ENCODE results near the gene LYRM4.

Gene LYRM4

DNA sequence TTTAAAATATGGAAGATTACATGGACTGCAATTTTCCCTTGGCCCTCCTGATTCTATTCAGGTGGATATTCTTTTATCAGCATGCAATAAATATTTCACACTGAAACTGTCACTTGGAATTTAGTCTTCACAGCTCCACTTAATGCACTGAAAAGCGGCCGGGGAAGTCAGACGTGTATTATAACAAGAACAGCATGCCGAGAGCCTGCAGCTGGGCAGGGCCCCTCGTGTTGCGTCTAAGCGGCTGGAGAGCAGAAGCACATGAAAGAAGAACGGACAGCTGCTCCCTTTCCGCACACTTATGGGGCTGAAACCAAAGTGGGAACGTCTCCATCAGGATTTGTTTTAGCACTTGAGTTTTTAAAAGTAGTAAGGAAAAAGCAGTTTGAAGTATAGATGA is 57.2 kb downstream of the LYRM4 start:
- DNase-seq: no peak

DNA sequence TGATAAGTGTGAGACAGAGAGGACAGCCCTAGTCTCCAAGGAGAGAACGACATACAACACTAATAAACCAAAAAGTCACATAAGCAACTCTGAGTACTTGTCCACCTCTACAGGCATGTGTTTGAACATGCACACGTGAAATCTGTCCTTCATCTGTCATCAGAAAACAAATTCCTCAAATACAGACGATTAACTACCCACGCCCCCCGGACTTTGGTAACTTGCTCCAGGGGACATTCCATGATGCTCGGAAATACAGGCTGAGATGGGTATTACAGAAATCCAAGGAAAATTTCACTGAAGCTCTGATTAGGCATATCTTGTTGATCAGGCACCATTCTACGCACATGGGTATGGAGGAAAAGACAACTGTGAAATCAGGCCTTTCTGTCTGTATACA is 57.8 kb downstream of the LYRM4 start:
- no peak for DNase-seq

DNA sequence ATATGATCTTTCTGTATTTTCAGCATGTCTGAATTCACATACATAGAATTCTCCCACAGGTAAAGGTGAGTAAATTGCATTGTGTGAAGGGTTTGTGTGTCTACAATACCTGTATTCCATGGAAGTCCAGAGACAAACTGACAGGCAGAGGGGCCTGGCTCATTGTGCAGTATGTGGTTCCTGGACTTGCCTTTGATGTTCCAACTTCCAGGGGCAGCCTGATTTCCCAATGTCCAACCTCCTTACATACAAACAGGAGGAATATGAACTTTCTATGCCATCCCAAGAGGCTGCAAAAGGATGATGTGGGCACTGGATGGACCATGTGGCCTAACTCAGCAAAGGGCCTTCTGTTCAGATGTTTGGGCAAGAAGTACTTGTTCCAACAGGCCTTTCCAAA is 58.5 kb downstream of the LYRM4 start:
- DNase-seq: no peak

DNA sequence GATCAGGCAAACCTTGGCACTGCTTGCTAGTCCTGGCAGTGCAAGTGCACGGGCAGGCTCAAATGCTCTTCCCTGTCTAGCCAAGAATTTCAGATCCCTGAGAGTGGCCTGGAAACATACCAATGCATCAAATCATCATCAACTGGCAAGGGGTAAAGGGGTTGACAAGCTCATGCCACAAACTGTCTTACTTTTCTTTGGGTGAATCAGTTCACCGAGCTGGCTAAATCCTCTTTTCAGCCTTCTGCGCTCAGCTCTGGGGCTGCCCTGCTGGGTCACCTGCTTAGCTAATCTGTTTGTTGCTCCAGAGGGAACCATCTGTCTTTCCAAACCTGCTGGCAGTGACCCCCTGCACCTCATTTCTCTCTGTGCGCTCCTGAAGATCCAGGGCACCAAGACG is 59.5 kb downstream of the LYRM4 start:
- no peak for DNase-seq

DNA sequence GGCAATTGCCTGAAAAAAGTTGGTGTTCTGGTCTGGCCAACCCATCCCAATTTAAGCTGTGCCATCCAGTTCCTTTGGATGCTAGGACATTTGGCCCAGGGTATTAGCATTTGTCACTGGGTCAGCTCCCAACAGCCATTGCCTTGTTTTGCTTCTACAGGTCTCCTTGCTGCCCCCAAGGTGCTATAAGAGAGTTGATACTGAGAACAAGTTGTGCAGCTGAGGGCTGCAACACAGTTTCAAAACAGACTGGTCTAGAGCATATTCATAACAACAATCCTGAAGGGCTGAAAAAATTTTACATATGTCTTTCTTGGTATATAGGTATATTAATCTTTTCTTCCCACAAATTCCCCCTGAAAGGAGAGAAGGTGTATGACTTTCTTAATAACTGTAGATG is 61.0 kb downstream of the LYRM4 start:
- no peak for DNase-seq

DNA sequence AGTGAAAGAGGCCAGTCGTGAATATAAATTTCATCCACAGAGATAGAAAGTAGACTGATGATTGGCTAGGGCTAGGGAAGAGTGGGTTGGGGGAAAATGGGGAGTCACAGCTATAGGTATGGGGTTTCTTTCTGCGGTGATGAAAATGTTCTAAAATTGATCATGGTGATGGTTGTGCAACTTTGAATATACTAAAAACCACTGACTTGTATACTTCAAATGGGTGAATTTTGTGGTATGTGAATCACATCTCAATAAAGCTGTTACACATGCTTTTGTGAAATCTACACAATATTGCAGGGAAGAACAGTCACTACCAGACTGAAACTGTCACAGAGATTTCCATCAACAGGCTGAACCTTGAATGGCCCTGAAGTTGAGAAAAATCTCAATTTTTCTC is 61.5 kb downstream of the LYRM4 start:
- no peak for DNase-seq

DNA sequence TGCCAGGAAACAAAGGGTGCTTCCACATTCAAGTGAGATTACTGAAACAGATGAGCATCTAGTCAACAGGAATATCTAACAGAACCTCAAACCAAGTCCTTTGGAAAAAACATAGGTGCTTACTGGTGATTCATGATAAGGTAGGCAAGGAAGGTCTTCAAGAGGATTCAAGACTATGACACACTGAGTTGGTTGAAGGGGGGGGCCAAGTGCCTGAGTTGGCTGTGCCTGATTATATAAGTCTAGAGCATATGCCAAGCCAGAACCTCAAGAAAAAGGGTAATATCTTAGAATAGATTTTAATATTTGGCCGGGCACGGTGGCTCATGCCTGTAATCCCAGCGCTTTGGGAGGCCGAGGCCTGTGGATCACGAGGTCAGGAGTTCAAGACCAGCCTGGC is 63.7 kb downstream of the LYRM4 start:
- DNase-seq: no peak

DNA sequence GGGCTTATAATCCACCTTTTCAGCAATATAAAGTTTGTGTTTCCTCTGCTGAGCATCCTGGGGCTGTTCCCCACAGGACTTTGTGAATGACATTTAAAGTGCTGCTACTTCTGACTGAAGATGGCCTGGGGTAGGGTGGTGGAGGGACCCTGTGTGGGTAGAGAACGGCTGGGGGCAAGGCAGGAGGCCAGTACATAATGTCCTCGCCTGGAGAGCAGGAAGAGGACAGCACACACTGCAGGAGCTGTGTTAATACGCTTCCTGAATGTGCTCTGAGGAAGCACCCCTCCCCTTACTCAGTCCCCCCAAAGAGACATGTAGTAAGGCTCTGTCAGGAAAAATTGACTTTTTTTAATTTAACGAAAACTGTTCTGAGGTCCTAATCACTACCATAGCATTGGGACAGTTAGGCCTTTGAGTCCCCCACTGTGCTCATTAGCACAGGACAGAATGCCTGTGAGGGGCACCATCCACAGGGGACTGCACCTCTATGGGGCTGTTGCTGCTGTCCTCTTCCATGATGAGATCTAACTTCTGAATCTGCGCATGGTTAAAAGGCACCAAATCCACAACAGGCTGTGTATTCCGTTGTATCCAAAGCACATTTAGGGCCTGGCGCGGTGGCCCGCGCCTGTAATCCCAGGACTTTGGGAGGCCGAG is 68.5 kb downstream of the LYRM4 start:
- no peak for DNase-seq

DNA sequence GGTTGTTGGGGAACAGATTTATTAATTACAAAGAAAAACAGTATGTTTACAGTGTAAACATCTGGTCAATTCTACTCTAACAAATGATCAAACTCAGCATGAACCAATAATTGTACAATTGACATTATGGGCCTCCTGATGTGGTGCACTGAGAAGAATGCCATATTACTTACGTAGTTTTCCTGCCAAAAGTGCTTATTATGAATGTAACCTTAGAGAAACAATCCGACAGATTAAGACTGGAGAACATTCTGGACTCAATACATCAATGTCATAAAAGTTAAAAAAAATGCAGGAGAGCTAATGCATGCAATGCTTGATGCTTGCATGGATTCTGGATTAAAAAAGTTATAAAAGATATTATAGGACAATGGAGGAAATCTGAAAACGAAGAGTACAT is 69.0 kb downstream of the LYRM4 start:
- no peak for DNase-seq

DNA sequence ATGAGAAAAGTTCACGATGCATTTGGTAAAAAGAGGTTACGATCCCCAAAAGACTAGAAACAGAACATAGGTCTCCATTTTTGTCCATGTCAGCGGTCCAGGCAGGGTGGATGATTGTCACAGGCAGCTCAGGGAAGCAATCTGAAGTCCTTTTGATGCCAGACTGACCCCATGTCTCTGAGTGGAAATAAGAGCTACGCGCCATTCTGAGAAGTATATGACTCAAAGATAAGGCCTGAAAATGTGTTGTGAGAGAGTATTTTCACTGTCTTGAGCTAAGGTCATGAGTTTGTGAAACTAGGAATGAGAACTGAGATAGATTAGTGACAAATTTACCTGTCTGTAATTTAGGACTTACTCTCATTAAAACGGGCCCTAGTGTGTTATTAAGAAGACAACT is 69.5 kb downstream of the LYRM4 start:
- no peak for DNase-seq

DNA sequence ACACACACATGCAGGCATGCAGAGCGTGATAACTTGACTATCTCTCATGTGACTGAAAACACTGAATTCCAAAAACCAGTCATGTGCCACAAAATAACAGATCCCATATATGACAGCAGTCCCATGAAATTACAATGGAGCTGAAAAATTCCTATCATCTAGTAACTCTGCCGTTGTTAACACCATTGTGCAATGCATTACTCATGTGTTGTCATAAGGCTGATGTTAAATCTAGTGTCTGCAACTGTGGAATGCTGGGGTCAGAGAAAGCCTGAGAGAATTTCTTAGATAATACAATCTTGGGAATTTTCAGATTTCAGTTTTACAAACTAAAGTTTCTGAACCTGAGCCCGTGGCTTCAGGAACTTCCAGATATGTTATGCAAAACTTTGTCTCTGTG is 70.2 kb downstream of the LYRM4 start:
- no peak for DNase-seq

DNA sequence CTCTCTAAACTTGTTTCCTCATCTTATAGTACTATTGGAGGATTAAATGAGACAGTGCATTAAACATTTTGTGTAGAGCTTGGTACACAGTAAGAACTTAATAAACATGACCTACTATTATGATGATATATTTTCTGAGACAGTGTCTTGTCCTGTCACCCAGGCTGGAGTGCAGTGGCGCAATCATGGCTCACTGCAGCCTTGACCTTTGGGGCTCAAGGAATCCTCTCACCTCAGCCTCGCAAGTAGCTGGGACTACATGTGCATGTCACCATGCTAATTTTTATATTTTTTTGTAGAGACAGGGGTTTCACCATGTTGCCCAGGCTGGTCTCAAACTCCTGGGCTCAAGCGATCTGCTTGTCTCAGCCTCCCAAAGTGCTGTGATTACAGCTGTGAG is 72.1 kb downstream of the LYRM4 start:
- no peak for DNase-seq

DNA sequence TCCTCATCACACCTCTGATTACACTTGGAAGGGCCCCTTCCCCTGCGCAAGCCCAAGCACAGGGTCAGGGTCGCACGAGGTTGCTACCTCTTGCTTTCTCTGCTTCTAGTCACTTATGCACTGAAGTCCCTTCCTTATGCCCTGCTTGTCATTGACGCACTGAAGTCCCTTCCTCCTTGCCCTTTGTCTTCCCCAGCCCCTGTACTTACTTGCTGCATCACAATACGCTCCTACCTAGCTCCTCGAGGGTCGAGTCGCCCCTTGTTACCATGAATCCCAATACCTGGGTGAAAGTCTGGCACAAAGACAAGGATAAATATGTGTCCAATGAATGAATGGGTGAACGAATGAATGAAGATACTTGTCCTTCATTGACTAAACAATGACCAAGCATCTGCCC is 75.9 kb downstream of the LYRM4 start:
- DNase-seq: no peak

DNA sequence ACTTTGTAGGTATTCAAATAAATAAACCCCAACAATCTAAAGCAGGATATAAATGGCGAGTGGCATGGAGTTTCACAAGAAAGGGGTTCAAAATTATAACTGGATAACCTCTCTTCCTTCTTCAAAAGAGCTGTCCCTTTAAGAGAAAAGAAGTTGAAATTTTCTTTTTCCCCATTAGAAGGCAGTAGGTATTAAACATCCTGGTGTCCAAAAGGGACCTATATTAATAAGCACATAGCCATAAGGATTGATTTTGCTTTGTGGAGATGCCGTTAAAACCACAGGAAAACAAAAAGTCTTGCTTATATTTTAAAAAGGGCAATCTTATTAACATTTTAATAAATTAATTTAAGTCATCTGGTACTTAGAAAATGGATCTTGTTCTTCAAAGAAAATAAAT is 76.5 kb downstream of the LYRM4 start:
- no peak for DNase-seq

DNA sequence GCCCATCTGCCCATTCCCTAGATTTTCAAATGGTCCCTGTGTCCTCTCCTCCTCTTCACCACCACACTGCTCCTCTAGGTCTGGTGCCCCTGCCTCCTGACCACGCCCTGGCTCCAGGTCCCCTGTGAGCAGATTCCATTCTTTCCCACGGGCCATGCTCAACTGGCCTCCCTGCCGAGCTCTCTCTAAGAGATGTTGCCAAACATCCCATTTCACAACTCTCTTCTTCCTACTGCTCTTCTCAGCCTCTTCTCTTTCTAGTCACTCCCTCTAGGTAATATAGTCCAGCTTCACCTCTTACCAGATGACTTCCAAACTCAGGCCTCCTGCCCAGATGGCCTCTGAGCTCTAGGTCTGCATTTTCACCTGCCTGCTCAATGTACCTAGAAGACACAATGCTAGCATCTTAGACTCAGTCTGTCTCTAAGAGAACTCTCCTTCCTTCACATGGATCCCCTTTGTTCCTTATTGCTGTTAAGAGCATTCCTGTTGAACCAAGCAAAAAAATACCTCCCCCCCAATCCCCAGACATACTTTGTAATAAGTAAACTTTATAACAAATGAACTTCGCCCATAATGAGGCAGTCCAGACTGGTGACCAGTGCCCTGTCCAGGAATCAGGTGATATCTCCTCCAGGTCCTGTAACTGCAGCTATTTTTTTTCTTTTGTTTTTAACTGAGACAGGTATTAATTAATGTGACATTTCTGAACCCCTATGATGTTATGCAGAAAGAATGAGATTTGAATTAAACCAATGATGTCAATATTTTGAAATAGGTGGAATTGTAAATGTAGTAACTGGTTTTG is 79.0 kb downstream of the LYRM4 start:
- no peak for DNase-seq

DNA sequence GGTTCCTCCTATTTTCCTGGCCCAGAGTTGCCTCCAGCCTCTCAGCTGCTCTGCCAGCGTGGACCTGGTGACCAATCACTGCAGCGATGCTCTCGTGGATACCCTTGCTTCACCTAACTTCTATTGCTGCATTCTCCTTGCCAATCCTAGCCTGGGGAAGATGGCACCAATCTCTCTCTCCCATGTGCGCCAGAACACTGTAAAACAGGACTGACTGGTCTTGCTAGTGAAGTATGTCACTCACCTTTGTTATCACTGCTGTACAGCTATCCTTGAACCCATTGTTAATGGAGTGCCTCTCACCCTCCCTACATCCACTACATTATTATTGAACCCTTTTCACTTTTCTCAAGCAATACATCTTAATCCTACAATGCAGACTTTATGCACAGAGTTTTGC is 80.1 kb downstream of the LYRM4 start:
- DNase-seq: no peak

DNA sequence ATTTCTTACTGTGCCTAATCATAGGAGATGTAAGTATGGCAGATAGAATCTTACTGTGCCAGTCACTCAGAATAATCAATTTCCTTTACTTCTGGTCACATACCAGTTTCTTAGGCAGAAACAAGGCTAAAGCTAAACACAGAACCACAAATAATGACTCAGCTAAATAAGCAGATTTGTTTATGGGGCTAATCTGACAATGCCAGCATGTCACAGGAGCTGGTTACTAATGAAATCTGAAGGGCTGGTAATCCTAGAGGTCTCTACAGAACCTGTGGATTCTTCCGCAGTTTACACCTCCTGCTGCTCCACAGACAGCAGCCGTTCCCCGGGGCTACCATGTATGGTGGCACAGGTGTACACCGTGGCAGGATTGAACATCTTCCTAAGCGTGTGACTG is 80.8 kb downstream of the LYRM4 start:
- no peak for DNase-seq

DNA sequence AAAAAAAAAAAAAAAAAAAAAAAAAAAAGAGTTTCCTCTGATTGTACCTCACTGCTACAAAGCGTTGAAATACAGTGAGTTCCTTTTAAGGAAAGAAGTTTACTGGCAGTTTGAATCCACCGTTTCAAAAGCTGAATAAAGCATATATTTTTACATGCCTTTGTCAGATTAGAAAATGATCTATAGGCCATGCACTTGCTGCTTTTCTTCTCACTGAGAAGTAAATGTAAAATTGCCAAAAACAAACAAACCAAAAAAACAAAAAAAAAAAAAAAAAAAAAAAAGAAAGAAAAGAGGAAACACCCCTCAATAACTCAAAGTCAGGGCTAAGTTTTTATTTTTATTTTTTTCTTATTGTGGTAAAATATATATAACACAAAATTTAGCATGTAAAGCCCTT is 81.9 kb downstream of the LYRM4 start:
- no peak for DNase-seq

DNA sequence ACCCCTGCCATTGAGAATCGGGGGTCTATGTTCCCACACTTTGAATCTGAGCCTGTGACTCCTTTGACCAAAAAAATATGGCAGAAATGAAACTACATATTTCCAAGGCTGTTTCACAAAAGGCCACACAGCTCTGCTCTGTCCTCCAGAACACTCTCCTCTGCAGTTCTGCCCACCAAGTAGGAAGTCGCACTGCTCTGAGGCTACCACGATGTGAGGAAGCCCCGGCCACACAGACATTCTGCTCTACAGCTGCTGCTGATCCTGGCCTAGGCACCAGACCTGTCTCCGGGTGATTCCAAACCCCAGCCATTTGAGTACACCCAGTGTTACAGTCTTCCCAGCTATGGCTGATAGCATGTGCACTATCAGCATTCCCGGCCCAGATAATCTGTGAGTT is 85.1 kb downstream of the LYRM4 start:
- DNase-seq: no peak

DNA sequence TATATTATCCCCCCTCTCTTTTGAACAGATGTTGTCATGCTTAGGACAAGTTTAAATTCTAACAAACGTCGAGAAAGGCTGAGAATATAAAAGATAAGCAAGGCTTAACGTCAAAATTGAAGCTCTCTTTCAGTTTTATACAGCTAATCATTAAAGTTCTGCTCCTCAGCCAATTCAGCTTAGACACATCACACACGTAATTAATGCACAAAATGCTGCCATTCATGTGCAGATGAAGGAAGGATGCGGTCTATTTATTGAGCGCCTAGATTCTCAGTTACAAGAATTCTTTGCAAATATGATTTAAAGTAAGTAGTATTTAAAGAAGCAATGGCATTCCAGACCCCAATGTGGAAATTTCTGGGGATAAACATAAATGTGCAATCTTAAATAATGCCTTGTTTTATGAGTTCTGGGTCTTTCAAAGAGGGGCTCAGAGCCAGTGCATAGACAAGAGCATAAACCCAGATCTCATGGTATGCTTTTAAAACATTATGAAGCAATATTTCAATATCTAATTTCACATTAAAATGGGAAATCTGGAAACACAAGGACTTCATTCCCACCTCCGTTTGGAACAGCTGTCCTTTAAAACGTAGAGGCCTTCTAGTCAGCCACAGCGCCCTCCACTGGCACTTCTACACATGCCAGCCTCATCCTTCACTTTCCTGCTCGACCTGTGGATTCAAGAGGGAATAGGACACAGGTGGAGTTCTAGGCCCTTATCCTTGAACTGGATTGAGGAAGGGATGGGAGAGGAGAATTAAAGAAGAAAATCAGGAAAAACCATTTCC is 85.8 kb downstream of the LYRM4 start:
- DNase-seq: no peak

DNA sequence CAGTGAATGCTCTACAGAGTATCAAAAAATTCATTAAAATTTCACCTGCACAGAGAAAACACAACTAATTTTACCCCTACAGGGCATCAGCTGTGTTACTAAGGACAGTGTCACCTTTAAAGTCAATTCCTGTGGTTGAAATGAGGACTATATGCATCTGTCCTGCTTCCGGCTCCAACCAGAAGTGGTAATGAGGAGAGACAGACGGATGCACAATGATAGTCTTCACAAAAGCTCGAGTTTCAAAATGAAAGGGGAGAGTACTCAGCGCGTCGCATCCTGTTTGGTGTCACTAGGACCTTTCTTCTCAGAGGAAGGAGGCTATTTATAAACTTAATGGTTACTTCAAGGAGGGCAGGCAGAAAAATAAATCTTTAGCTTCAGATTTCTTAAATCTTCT is 86.5 kb downstream of the LYRM4 start:
- DNase-seq: peak; percentile 2 to 6

DNA sequence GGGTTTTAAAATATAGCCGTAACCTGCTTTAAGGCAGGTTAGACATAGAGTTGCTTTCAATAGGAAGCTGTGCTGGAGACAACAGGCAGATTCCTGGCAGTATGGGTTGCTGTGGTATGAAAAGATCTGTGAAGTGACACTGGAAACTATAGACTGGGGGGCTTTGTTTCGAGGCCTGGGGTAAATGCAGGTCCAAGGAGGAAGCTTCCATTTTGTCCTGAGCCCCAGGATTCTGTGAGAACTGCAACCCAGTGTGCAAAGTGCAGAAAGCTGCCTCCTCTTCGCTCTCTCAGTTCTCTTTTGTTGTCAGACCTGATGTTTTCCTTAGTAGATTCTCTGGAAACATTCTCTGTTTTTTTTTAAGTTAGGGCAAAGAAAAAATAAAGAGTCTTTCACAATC is 86.9 kb downstream of the LYRM4 start:
- DNase-seq: no peak

DNA sequence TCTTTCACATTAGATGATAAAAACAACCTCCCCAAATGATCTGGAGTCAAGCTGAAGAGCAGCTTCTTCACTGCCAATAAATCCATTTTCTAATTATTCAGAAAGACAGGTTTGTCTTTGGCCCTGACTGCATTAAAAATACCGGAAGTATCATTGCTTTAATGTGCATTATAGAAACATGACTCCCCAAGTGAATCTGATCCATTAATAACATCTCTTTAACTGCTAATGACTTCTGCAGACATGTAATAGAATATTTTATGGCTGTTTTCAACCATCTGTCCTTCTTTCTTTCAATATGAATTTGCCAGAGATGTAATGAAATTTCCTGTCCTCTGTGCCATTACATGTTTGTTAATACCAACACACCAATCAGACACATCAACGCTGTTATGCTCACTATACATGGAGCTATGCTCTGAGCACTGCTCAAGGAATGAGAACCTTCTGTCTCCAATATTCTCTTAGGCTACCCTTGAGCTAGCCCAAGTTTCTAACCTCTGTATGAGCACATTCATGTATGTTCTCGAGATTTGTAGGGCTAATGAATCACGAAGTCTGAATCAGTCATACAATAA is 87.8 kb downstream of the LYRM4 start:
- no peak for DNase-seq

Measured in activated CD4-positive, alpha-beta T cell treated with anti-CD3 and anti-CD28 coated beads, Interleukin-2, amount 50 U/mL, for 4 hours (primary cell).